ENCODE measurements around the gene C10orf67. TPM values are rescaled to one million over a fixed set of nuclear protein-coding genes. Genes with fewer than 3 reads are reported as not detected.

Gene C10orf67
- total and polyA plus RNA-seq, 2 experiments from 2014 or later, result 0.16 TPM; not detected in 1

DNA sequence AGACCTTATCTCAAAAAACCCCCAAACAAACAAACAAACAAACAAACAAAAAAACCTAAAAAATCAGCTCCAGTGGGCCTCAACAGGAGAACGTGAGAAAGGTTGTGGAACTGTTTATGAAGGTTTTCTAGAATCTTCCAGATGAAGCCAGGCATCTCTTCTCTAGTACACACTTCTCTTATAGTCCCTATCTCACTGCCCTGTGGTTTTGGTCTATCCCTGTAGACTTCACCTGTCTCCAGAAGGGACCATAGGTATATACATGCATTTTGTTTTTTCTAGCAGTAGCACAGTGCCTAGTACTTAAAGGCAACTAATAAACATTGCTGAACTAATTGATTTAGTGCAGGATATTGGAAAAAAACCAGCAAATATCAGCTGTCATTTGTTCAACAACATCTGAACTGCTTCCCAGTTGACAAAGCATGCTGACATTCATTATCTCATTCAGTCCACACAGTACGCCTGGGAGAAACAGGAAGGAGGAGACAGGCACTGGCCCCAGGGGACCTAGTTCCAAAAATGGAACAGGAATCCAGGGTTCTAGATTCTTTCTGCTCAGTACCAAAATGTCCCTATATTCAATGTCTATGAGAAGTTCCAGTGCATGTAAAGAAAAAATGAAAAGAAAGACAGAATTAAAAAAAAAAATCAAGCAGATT is 59.8 kb downstream of the C10orf67 start:
- no peak for ATAC-seq
- Histone ChIP-seq H2AFZ (0 out of 2 replicates have a peak overlapping the region, but pooled peaks have one; percentile 45), H4K20me1 (replicated peaks; ENCODE audit: insufficient read depth) (no peaks in the 10 kb centered on the region), H3K4me1 (ENCODE audit: insufficient read depth) (peaks cover 23% of the 10 kb centered on the region), H3K4me2 (no peak overlapping the region), H3K27ac (ENCODE audit: low read depth) (no peak overlapping the region), H3K9me2 (ENCODE audit: insufficient read depth) (no peaks in the 10 kb centered on the region), H3K79me2 (replicated peaks; ENCODE audit: insufficient read depth) (no peaks in the 10 kb centered on the region), H3K36me3 (ENCODE audit: insufficient read depth) (no peaks in the 10 kb centered on the region), H3F3A (replicated peaks; ENCODE audit: low read depth) (no peaks in the 10 kb centered on the region), H3K4me3 (no peak overlapping the region), H3K27me3 (ENCODE audit: insufficient read depth) (no peaks in the 10 kb centered on the region)
- Mint-ChIP-seq H3K4me3 (no peak overlapping the region), H3K27me3 (ENCODE audit: insufficient read depth, low read depth, poor library complexity) (peaks cover 4% of the 10 kb centered on the region), H3K27ac (no peak overlapping the region), H3K4me1 (peaks cover 25% of the 10 kb centered on the region; the same call in 2 of the 3 replicates), H3K36me3 (ENCODE audit: low read depth) (no peaks in the 10 kb centered on the region), H3K9me3 (peaks cover 11% of the 10 kb centered on the region)
- DNase-seq (ENCODE audit: low spot score), result no peak
- TF ChIP-seq, protein P1, sequence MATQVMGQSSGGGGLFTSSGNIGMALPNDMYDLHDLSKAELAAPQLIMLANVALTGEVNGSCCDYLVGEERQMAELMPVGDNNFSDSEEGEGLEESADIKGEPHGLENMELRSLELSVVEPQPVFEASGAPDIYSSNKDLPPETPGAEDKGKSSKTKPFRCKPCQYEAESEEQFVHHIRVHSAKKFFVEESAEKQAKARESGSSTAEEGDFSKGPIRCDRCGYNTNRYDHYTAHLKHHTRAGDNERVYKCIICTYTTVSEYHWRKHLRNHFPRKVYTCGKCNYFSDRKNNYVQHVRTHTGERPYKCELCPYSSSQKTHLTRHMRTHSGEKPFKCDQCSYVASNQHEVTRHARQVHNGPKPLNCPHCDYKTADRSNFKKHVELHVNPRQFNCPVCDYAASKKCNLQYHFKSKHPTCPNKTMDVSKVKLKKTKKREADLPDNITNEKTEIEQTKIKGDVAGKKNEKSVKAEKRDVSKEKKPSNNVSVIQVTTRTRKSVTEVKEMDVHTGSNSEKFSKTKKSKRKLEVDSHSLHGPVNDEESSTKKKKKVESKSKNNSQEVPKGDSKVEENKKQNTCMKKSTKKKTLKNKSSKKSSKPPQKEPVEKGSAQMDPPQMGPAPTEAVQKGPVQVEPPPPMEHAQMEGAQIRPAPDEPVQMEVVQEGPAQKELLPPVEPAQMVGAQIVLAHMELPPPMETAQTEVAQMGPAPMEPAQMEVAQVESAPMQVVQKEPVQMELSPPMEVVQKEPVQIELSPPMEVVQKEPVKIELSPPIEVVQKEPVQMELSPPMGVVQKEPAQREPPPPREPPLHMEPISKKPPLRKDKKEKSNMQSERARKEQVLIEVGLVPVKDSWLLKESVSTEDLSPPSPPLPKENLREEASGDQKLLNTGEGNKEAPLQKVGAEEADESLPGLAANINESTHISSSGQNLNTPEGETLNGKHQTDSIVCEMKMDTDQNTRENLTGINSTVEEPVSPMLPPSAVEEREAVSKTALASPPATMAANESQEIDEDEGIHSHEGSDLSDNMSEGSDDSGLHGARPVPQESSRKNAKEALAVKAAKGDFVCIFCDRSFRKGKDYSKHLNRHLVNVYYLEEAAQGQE (IDR thresholded peaks at IDR 0.05; ENCODE audit: unreplicated experiment), result no peak
- TF ChIP-seq EZH2phosphoT487 (IDR thresholded peaks at IDR 0.05; ENCODE audit: unreplicated experiment) (no peak), NANOG (IDR thresholded peaks at IDR 0.05; ENCODE audit: borderline replicate concordance) (no peak), POLR2AphosphoS5 (IDR thresholded peaks at IDR 0.05; ENCODE audit: low read depth) (no peak), STAT1 (IDR thresholded peaks at IDR 0.05; ENCODE audit: unreplicated experiment) (no peak), CREB1 (CRISPR knock-in tag; IDR thresholded peaks at IDR 0.05; ENCODE audit: low read depth) (no peak), ZNF114 (CRISPR knock-in tag; IDR thresholded peaks at IDR 0.05) (no peak), JUNB (IDR thresholded peaks at IDR 0.05; ENCODE audit: unreplicated experiment) (no peak)
- TF ChIP-seq, protein P2, sequence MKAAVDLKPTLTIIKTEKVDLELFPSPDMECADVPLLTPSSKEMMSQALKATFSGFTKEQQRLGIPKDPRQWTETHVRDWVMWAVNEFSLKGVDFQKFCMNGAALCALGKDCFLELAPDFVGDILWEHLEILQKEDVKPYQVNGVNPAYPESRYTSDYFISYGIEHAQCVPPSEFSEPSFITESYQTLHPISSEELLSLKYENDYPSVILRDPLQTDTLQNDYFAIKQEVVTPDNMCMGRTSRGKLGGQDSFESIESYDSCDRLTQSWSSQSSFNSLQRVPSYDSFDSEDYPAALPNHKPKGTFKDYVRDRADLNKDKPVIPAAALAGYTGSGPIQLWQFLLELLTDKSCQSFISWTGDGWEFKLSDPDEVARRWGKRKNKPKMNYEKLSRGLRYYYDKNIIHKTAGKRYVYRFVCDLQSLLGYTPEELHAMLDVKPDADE (IDR thresholded peaks at IDR 0.05), result no peak
- TF ChIP-seq, protein P3, sequence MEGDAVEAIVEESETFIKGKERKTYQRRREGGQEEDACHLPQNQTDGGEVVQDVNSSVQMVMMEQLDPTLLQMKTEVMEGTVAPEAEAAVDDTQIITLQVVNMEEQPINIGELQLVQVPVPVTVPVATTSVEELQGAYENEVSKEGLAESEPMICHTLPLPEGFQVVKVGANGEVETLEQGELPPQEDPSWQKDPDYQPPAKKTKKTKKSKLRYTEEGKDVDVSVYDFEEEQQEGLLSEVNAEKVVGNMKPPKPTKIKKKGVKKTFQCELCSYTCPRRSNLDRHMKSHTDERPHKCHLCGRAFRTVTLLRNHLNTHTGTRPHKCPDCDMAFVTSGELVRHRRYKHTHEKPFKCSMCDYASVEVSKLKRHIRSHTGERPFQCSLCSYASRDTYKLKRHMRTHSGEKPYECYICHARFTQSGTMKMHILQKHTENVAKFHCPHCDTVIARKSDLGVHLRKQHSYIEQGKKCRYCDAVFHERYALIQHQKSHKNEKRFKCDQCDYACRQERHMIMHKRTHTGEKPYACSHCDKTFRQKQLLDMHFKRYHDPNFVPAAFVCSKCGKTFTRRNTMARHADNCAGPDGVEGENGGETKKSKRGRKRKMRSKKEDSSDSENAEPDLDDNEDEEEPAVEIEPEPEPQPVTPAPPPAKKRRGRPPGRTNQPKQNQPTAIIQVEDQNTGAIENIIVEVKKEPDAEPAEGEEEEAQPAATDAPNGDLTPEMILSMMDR (conservative IDR thresholded peaks at IDR 0.05; ENCODE audit: low read depth in 2 of 2), result no peak
